DND-41 (cell line): ENCODE data around the gene FLG2.

Experiments
- EZH2 ChIP-seq: IDR thresholded peaks from 3 replicates; pipeline ENCODE4 v1.6.1; 2012; ENCODE audit warnings: borderline replicate concordance, low read depth, mild to moderate bottlenecking, moderate library complexity, low read length, inconsistent platforms; ENCODE audit not compliant: severe bottlenecking
- TF ChIP-seq, protein P1 (sequence below): IDR thresholded peaks from 2 replicates; pipeline ENCODE4 v1.5.1; 2012; ENCODE audit warnings: borderline replicate concordance, low read length, moderate library complexity, mild to moderate bottlenecking; ENCODE audit not compliant: poor library complexity, severe bottlenecking; ENCODE audit errors: extremely low read depth

- TF ChIP-seq, protein P1, sequence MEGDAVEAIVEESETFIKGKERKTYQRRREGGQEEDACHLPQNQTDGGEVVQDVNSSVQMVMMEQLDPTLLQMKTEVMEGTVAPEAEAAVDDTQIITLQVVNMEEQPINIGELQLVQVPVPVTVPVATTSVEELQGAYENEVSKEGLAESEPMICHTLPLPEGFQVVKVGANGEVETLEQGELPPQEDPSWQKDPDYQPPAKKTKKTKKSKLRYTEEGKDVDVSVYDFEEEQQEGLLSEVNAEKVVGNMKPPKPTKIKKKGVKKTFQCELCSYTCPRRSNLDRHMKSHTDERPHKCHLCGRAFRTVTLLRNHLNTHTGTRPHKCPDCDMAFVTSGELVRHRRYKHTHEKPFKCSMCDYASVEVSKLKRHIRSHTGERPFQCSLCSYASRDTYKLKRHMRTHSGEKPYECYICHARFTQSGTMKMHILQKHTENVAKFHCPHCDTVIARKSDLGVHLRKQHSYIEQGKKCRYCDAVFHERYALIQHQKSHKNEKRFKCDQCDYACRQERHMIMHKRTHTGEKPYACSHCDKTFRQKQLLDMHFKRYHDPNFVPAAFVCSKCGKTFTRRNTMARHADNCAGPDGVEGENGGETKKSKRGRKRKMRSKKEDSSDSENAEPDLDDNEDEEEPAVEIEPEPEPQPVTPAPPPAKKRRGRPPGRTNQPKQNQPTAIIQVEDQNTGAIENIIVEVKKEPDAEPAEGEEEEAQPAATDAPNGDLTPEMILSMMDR = no peak
- TF ChIP-seq EZH2 = no peak
These were observed 34.3 kb upstream of the FLG2 start for GRCh38 chr1:152394151-152394550.
